HL-60 (cell line): ENCODE data around the gene PPP1R14C.

Experiments
- DNase-seq, 2 experiments: peaks; one replicate each; pipeline ENCODE4 v3.0.0-alpha.2; 2010 to 2020; ENCODE audit warnings: low read depth in 1 of 2, low spot score in 1 of 2
- H3K27ac ChIP-seq: fragments of 250-450 bp; sonication (Bioruptor Pico); replicated peaks from 2 replicates; pipeline ENCODE4 v1.5.1; 2020; ENCODE audit warnings: mild to moderate bottlenecking, moderate library complexity
- H3K27me3 ChIP-seq: fragments of 250-450 bp; sonication (Bioruptor Pico); 2 replicates; pipeline ENCODE4 v1.5.1; 2021; ENCODE audit warnings: mild to moderate bottlenecking, moderate library complexity; ENCODE audit not compliant: insufficient read depth, poor library complexity, severe bottlenecking
- H3K4me3 ChIP-seq: replicated peaks from 2 replicates; pipeline ENCODE4 v1.5.1; 2011; ENCODE audit warnings: mild to moderate bottlenecking, control low read depth, low read length; ENCODE audit not compliant: insufficient read depth
- GABPA ChIP-seq: IDR thresholded peaks from 2 replicates; pipeline ENCODE4 v1.6.1; 2012; ENCODE audit warnings: low read depth
- POLR2AphosphoS5 ChIP-seq: IDR thresholded peaks from 2 replicates; pipeline ENCODE4 v1.6.1; 2012; ENCODE audit warnings: low read depth
- SPI1 ChIP-seq: IDR thresholded peaks from 2 replicates; pipeline ENCODE4 v1.6.1; 2012; ENCODE audit warnings: low read depth, mild to moderate bottlenecking, borderline replicate concordance
- TF ChIP-seq, protein P1 (sequence below): IDR thresholded peaks from 2 replicates; pipeline ENCODE4 v1.6.1; 2012; ENCODE audit warnings: low read depth; ENCODE audit not compliant: insufficient replicate concordance
- TF ChIP-seq, protein P2 (sequence below): IDR thresholded peaks from one replicate; pipeline ENCODE4 v1.5.1; 2011; ENCODE audit warnings: low read length, control low read depth, inconsistent platforms; ENCODE audit not compliant: insufficient read depth

PPP1R14C gene

DNA sequence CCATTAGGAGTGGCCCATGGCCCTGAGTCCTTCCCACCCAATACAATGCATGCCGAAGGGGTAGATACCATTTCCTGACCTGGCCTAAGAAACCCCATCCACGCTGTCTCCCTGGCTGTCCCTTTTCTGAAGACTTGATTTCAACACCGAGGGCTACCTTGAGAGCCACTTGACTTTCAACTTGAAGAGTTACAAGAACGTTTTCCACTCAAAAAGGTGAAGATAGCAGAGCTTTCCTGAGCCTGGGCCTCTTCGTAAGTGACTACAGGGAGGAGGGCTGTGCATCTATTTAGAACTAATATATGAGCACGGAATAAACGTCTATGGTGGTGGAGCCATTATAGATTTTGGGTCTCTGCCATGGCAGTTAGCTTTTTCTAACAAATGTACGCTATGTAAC lies 14.4 kb upstream of the PPP1R14C start:
- DNase-seq: no peak
- H3K27ac ChIP-seq: no peak overlapping the region
- TF ChIP-seq SPI1 (no peak), GABPA (no peak), POLR2AphosphoS5 (no peak)
- TF ChIP-seq, protein P1, sequence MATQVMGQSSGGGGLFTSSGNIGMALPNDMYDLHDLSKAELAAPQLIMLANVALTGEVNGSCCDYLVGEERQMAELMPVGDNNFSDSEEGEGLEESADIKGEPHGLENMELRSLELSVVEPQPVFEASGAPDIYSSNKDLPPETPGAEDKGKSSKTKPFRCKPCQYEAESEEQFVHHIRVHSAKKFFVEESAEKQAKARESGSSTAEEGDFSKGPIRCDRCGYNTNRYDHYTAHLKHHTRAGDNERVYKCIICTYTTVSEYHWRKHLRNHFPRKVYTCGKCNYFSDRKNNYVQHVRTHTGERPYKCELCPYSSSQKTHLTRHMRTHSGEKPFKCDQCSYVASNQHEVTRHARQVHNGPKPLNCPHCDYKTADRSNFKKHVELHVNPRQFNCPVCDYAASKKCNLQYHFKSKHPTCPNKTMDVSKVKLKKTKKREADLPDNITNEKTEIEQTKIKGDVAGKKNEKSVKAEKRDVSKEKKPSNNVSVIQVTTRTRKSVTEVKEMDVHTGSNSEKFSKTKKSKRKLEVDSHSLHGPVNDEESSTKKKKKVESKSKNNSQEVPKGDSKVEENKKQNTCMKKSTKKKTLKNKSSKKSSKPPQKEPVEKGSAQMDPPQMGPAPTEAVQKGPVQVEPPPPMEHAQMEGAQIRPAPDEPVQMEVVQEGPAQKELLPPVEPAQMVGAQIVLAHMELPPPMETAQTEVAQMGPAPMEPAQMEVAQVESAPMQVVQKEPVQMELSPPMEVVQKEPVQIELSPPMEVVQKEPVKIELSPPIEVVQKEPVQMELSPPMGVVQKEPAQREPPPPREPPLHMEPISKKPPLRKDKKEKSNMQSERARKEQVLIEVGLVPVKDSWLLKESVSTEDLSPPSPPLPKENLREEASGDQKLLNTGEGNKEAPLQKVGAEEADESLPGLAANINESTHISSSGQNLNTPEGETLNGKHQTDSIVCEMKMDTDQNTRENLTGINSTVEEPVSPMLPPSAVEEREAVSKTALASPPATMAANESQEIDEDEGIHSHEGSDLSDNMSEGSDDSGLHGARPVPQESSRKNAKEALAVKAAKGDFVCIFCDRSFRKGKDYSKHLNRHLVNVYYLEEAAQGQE: no peak
- TF ChIP-seq, protein P2, sequence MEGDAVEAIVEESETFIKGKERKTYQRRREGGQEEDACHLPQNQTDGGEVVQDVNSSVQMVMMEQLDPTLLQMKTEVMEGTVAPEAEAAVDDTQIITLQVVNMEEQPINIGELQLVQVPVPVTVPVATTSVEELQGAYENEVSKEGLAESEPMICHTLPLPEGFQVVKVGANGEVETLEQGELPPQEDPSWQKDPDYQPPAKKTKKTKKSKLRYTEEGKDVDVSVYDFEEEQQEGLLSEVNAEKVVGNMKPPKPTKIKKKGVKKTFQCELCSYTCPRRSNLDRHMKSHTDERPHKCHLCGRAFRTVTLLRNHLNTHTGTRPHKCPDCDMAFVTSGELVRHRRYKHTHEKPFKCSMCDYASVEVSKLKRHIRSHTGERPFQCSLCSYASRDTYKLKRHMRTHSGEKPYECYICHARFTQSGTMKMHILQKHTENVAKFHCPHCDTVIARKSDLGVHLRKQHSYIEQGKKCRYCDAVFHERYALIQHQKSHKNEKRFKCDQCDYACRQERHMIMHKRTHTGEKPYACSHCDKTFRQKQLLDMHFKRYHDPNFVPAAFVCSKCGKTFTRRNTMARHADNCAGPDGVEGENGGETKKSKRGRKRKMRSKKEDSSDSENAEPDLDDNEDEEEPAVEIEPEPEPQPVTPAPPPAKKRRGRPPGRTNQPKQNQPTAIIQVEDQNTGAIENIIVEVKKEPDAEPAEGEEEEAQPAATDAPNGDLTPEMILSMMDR: no peak
- H3K27me3 ChIP-seq: no peaks in the 10 kb centered on the region
- no peak overlapping the region for H3K4me3 ChIP-seq

DNA sequence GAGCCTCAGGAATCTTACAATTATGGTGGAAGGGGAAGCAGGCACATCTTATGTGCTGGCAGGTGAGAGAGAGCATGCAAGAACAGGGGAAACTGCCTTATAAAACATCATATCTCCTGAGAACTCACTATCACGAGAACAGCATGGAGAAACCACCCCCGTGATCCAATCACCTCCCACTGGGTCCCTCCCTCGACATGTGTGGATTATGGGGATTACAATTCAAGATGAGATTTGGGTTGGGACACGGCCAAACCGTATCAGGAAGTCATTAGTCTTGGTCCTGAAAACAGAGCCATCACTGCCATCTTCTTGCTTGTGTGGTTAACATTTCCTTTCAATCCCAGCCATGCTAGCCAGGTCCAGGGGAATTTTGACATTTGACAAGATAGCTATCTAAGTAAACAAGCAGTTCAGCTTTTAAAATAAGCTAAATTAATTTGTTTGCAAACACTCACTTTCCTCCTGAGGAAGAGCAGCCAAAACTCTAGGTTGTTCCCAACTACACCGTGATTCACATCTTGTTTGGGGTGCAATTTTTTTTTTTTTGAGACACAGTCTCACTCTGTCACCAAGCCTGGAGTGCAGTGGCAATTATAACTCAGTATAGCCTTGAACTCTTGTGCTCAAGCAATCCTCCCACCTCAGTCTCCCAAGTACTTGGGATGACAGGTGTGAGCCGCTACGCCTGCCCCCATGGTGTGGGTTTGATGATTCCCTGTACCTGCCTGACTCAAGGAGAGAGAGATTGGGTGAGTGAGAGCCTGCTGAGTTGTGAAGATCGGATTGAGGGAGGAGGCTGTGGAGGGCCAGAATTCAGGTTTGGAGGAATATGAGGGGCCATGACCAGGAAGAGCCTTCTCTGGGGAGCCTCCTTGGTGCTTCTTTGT lies 13.0 kb upstream of the PPP1R14C start:
- H3K27me3 ChIP-seq: no peaks in the 10 kb centered on the region
- DNase-seq: no peak
- H3K4me3 ChIP-seq: no peak overlapping the region
- H3K27ac ChIP-seq: no peak overlapping the region
- no peak for TF ChIP-seq POLR2AphosphoS5
- TF ChIP-seq, protein P2: no peak
- TF ChIP-seq, protein P1: no peak
- TF ChIP-seq GABPA: no peak
- TF ChIP-seq SPI1: no peak

DNA sequence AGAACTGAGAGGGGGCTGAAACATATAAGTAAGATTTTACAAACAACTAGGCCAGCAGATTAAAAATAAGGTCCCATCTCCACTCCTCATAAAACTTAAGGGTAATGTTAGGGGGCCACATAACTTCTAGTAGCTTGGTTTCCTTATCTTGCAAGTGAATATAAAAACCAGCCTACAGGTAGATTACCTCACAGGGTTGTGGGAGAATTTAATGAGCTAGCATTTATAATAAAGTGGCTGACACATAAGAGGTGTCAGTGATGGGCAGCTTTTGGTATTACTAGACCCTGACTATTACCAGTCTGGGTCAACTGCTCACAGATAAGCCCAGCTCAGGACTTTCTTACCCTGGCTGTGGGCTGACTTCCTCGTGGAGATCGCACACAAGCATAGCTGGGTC lies 9.2 kb upstream of the PPP1R14C start:
- no peak for TF ChIP-seq GABPA
- TF ChIP-seq, protein P2: no peak
- TF ChIP-seq POLR2AphosphoS5: no peak
- no peak for TF ChIP-seq SPI1
- TF ChIP-seq, protein P1: no peak
- H3K27ac ChIP-seq: no peak overlapping the region
- H3K27me3 ChIP-seq: no peaks in the 10 kb centered on the region
- H3K4me3 ChIP-seq: no peak overlapping the region
- DNase-seq: no peak
